HG03442 (cell line): ENCODE measurements around the gene BARX2.
A peak's percentile ranks its signal among the peaks of the same experiment; 100 is the strongest.
"Not testable (repeated sequence)": the region's sequence is repeated elsewhere in the genome, so short reads cannot be mapped to it uniquely, and the experiment has no call there.

Source experiments
- ATAC-seq: cut with Tn5 transposase; IDR thresholded peaks from one replicate; pipeline ENCODE4 v1.9.1; 2021; ENCODE audit warnings: mild to moderate bottlenecking, moderate library complexity; ENCODE audit not compliant: unreplicated experiment

The BARX2 gene, protein sequence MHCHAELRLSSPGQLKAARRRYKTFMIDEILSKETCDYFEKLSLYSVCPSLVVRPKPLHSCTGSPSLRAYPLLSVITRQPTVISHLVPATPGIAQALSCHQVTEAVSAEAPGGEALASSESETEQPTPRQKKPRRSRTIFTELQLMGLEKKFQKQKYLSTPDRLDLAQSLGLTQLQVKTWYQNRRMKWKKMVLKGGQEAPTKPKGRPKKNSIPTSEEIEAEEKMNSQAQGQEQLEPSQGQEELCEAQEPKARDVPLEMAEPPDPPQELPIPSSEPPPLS

DNA sequence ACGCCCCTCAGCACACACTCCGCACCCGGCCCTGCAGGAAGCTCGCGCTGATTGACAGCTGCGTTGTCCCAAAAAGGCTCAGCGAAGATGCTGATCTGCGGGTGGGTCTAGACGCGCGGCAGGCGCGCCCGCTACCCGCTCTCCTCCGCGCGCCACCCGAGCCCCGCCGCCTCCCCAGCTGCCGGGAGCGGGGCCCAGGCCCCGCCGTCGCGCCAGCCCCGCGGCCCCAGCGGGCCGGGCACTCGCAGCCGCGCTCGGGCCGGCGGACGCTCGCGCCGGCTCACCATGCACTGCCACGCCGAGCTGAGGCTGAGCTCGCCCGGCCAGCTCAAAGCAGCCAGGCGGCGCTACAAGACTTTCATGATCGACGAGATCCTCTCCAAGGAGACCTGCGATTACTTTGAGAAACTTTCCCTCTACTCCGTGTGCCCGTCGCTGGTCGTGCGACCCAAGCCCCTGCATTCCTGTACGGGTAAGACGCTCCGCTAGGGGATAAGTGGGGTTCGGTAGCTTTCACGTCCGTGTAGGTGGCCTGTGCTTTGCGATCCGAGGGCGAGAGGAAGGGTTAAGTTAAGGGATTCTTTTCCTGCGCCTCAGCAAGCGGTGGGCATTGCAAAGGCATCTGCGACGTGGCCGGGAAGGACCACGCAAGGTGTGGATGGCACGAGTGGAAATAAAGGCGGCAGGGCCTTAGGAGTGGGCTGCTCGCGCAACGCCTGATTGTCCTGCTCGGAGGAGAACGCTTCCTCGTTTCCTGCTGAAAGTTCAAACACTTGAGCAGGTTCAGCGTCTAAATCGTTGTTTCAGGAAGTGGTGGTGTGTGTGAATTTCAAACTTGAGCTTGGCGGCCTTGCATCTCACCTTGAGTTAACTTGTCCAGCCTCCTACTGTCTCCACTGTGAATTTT lies at the start of gene BARX2:
Gene BARX2, plus strand, starts transcription at position 98 of the 907 bp plus-strand sequence. Its CDS starts 188 bp downstream, at position 286.
- ATAC-seq = no peak

DNA sequence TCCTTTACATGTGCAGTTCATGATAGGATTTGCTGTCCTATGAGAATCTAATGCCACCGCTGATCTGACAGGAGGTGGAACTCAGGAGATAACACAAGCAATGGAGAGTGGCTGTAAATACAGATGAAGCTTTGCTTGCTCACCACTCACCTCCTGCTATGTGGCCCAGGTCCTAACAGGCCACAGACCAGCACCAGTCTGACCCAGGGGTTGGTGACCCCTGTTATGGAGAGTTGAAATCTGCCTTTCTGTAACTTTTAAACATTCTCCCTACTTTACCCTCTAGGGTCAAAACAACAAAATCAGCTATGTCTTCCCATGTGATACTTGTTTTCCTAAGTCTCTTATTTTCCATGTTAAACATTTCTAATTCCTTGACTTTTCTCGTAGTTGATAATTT lies 48.7 kb upstream of the BARX2 start:
- ATAC-seq = no peak

DNA sequence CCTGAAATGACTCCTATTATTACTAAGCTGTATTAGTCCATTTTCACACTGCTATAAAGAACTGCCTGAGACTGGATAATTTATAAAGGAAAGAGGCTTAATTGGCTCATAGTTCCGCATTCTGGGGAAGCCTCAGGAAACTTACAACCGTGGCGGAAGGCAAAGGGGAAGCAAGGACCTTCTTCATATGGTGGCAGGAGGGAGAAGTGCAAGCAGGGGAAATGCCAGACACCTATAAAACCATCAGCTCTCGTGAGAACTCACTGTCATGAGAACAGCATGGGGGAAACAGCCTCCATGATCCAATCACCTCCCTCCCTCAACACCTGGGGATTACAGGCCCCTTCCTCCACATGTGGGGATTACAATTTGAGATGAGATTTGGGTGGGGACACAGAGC lies 47.9 kb upstream of the BARX2 start:
- ATAC-seq = not testable (repeated sequence)

DNA sequence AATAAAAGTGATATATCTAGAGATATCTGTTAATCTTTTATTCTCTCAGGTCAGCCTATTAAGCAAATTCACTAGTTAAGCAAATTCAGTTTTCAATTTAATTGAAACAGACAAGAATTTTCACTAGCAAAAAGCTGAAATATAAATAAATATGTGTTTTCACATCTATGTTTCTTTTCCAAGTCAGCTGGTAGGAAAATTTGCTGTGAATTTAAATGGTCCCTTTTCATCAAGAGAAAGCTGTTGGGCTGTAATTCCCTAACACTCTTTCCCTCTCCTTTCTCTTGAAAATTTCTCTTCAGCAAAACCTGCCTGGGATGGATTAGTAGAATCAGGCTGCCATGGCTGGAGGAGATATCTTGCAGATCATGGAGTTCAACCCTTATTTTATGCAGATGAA lies 46.9 kb upstream of the BARX2 start:
- no peak for ATAC-seq

DNA sequence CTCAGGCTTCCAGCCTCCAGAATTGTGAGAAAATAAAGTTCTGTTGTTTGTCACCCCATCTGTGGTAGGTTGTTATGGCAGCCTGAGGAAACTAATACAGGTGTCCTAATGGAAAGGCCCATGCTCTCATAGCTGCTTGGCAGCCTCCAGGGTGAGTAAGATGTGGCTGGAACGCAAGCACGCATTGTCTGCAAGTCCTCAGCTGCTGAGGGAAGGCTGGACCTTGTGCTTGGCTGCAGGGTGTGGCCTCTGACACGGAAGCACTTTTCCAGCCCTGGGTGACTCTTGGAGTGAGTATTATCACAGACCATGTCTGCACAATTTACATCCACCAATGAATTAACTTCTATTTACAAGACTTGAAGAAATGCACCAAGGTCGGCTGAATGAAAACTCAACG lies 44.4 kb upstream of the BARX2 start:
- ATAC-seq = no peak

DNA sequence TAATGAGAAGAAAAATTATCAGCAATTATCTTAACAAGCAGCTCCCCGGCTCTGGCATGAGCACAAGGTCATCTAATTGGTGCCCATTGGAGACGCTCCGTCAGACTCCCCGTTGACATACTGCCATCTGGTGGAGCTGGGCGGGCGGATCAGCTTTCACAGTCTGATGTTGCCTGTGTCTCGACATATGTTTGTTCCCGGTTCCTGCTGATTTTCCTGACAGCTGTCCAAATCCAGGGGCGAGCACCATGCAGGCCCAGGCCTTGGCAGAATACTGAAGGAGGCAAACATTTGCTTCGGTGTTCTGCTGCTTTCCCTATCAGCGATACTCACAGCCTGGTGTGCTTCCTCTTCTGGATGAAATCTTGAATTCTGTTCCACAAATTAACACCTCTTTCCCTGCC lies 43.8 kb upstream of the BARX2 start:
- peak; percentile 82 for ATAC-seq

DNA sequence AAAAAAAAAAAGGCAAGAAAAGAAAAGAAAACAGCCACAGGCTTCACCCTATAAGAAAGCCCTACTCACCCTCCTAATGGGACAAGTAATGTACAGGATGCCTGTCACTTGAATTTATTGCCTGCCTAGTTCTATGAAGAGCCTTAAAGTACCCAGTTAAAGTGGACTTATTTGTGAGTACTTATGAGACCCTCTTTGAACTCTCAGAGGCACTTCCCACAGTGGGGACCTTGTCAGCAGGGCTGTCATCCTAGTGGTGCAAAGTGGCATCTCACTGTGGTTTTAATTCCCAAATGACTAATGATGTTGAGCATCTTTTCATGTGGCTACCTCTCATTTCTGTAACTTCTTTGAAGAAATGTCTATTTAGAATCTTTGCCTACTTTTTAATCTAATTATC lies 41.8 kb upstream of the BARX2 start:
- ATAC-seq = no peak

DNA sequence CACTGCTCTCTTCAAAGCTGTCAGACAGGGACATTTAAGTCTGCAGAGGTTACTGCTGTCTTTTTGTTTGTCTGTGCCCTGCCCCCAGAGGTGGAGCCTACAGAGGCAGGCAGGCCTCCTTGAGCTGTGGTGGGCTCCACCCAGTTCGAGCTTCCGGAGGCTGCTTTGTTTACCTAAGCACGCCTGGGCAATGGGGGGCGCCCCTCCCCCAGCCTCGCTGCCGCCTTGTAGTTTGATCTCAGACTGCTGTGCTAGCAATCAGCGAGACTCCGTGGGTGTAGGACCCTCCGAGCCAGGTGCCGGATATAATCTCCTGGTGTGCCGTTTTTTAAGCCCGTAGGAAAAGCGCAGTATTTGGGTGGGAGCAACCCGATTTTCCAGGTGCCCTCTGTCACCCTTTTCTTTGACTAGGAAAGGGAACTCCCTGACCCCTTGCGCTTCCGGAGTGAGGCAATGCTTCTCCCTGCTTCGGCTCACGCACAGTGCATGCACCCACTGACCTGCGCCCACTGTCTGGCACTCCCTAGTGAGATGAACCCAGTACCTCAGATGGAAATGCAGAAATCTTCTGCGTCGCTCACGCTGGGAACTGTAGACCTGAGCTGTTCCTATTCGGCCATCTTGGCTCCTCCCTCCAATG lies 31.2 kb upstream of the BARX2 start:
- ATAC-seq = not testable (repeated sequence)

DNA sequence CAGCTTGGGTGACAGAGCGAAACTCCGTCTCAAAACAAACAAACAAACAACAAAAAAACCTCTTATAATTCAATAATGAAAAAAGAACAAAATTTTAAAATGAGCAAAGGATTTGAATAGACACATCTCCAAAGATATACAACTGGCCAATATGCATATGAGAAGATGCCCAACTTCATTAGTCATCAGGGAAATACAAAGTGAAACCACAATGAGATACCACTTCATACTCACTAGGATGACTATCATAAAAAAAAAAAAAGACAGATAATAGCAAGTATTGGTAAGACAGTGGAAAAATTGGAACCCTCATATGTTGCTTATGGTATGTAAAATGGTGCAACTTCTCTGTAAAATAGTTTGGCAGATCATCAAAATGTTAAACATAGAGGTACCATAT lies 28.7 kb upstream of the BARX2 start:
- ATAC-seq = no peak

DNA sequence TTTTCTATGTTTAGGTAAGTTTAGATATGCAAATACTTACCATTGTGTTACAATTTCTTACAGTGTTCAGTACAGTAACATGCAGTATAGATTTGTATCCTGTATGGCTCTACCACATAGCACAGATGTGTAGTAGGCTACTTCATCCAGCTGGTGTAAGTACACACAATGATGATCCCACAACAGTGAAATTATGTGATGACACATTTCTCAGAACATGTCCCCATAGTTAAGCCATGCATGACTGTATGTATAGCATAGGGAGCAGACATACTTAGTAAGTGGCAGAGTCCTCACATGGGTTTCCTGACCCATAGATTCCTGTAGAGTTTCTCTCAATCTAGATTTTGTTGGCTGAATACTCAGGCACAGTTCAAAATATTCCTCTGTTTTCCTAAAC lies 26.8 kb upstream of the BARX2 start:
- ATAC-seq = no peak

DNA sequence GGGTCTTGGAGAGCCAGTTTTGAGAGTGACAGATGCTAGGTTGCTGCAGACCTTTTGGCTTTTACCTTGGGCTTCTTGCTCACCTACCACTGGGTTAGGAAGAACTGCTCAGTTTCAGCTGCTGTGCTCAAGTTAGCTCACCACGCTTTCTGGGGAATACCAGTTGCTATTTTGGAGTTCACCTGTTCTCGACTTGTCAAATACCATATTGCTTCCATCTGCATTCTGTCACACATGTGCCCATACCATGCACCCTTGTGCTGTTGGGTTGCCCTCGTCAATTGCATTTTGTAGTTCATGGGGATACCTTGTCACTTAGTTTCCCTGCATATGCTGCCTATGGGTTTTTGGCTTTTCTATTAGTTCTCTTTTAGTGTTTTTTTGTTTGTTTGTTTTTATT lies 23.0 kb upstream of the BARX2 start:
- ATAC-seq = no peak

DNA sequence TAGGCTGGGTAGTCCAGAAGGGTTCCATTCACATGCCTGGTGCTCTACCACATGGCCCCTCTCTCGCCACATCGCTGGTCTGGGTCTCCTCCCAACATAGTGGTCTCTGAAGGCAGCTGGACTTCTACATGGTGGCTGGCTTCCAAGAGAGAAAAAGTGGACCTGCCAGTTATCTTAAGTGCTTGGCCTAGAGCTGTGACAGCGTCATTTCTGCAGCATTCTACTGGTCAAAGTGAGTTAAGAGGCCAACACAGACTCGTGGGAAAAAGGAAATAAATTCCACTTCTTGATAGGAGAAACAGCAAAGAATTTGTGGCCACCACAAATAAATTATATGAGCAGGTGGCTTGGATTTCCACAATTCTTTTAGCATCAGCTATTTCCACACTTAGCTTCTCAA lies 21.0 kb upstream of the BARX2 start:
- no peak for ATAC-seq

DNA sequence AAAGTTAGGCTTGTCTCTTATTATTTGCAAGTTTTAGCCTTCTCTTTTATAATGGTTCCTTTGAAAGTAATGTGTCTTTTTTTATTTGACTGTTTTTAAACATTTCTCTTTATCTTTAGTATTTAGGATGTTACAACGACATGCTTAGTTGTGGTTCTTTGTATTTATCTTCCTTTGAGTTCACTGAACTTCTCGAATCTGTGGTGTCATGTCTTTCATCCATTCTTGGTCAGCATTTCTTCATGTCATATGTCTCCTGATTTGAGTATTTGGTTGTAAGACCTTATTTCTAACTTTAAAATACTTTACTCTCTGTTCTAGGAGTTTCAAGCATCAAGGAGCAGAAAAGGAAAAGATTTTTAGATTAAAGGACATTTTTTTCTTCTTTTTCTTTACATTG lies 15.9 kb upstream of the BARX2 start:
- ATAC-seq = no peak

DNA sequence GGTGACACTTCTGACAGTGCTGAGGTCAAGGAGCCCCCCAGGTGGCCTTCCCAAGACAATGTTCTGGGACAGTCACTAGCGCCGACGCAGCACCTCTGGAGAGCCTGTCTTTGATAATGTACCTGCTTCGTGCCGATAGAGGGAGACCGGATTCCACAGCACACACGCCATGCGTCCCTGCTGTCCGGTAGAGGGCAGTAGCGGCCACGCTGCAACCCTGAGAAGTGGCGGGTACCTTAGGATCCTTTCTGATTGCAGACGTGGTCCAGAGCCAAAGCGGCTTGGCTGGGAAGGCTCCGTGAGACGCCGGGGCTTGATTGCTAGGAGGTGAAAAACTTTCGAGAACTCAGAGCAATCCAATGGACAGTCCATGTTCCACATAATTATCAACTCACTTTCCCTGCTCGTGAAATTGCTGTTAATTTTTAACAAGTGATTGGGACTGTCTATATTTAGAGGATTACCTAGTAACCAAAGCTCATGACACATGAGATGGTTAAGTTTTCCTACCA lies 11.4 kb upstream of the BARX2 start:
- peak; percentile 100 for ATAC-seq

DNA sequence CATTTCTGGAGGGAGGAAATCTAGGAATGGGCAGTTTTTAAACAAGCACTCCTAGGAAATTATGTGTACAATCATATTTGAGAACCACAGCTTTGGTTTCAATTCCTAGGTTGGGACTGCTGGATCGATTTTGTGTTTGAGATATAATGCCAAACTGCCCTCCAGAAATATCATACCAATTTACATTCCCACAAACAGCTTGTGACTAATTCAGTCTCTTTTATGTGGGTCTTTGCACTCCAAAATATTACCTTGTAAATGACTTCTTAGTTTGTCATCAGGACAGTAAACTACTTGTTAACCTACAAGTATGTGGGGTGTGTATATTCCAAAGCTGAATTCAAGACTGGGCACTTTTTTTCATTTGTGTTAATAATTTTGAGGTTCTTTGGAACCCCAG lies 9.8 kb upstream of the BARX2 start:
- ATAC-seq = no peak

DNA sequence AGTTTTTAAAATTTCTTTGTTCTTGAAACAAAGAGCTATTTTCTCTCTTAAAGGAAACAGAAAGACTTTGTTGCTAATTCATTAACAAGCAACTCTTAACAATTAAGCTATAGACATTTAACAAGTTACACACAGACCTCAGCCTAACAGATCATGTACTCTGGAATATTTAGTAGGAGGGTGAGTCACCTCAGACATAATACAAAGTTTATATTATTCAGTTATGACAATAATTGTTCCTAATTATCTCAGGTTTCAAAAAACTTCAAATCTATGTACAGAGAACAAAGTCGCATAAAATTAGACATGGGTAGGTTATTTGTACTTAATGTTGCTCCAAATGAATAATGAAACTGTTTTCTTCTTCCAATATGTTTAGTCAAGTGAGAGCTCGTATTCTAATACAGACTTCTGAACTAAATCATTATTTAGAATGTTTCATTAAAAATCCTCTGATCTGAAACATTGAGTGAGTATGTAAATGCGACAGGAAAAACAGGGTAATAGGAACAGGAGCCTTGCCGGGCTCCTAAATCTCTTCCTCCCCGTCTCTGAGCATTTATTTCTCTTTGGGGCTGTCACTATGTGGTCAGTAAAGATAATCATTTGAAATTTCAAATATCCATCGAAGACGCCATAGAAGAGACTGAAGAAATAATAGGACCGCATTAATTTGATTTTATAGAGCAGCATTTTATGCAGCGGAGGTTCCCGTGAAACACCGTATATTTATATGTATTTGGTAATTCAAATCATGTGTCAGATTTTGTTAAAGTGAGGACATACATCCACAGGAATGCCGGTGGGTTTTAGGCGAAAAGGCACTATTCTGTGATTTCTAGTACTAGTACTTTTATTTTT lies 8.7 kb upstream of the BARX2 start:
- no peak for ATAC-seq

DNA sequence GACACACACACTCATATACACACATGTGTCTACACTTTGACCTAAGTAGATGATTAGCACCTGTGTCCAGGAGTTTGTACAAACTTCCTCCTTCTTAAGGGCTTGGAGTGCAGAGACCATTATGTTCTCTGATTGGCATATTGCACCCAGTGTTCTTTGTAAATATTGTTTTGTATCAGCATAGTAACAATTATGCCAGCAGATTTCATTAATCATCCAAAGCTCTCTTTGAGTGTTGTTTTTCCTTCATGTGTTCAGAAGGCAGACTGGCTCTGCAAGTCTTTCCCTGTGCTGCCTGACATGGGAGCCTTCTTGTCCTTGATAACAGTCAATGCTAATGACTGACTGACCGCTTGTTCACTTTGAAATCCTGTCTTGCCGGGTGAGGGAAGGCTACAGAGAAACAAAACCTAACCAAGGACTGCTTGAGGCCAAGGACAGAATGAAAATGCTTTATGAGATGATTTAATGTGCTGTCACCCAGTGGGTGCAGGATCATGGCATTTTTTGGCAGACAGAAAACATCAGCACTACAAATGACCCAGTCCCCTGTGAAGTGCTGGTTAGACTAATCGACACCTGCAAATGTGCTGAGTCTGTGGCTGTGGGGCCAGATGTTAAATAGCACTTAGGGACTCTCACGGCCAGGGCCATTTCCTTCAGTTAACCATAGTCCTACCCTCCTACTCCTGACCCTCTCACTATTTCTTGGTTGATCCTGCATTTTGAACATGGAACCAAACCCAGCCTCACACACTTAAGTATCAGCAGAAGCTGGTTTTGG lies 6.6 kb upstream of the BARX2 start:
- no peak for ATAC-seq

DNA sequence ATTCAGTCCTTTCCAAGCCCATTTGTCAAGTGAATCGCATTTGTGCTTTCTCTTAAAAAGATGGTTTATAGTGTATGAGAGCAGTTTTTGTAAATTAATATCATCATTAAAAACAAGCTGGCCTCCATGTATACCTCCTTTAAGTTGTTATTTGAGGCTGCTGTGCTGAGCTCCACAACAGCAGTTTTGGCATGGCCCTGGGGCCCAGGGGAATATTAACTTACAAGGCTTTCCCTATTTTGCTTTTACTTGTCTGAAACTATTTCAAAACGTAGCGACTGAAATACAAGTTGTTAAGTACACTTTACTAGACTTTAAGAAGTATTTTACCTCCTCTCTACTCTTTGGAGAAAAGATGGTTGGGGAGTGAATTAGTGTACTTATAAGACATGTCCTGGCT lies 4.9 kb upstream of the BARX2 start:
- no peak for ATAC-seq

DNA sequence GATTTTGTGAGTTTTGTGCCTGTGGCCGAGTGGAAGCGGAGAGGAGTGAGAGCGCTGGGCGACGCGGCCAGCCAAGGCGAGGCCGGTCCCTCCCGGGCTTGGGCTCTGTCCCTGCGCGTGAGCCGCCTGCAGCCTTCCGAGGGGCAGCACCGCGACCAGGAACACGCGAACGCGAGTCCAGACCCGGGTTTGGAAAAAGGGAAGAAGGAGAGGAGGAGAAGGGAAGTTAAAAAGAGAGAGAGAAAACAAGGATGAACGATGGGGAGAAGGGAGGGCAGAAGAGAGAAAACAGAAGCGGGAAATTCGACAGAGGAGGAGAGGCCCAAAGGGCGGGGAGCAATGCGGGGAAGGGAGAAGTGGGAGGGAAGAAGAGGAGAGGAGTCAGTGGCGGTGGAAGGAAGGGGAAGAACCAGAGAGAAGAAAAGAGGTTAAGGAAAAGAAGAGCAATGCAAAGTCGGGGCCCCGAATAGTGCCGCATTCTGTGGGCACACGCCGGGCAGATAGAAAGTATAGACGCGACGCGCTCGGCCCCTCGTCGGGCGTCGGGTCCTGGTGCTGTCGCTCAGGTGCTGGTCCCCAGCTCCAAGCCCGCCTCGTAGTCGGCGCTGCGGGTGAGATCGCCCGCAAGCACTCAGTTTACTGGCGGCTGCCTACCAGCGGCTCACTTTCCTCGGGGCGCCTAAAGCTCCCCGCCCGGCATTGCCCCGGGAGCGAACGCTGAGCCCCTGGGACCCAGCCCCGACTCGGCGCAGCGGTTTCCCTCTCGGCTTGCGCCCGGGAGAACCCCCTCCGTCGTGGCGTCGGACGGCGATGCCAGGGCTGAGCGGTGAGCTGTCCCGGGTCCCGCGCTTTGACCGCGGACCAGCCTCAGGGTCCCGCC lies 2.8 kb upstream of the BARX2 start:
- ATAC-seq = no peak
